Vagina (tissue), 2 donors: ENCODE results near the gene PDE2A.

Source experiments
- CTCF ChIP-seq, 3 experiments: fragments of 450-650 bp in 2 of 3; fragments of 200-600 bp in 1 of 3; sonication (generic) in 1 of 3; IDR thresholded peaks; one replicate each; pipeline ENCODE4 v1.5.1; 2017 to 2019; ENCODE audit warnings: antibody characterized with exemption in 3 of 3, mild to moderate bottlenecking in 2 of 3, moderate library complexity in 2 of 3
- POLR2A ChIP-seq, 2 donors: fragments of 450-650 bp; IDR thresholded peaks; one replicate each; pipeline ENCODE4 v1.6.1; 2017; ENCODE audit warnings: antibody characterized with exemption in 2 of 2, mild to moderate bottlenecking in 2 of 2, moderate library complexity in 2 of 2
- POLR2AphosphoS5 ChIP-seq, 2 donors: sonication (generic); formaldehyde crosslinking; IDR thresholded peaks; one replicate each; pipeline ENCODE4 v1.9.0; 2017; ENCODE audit warnings: antibody characterized with exemption in 2 of 2, mild to moderate bottlenecking in 2 of 2, low read depth in 1 of 2; ENCODE audit not compliant: insufficient read depth in 1 of 2

DNA sequence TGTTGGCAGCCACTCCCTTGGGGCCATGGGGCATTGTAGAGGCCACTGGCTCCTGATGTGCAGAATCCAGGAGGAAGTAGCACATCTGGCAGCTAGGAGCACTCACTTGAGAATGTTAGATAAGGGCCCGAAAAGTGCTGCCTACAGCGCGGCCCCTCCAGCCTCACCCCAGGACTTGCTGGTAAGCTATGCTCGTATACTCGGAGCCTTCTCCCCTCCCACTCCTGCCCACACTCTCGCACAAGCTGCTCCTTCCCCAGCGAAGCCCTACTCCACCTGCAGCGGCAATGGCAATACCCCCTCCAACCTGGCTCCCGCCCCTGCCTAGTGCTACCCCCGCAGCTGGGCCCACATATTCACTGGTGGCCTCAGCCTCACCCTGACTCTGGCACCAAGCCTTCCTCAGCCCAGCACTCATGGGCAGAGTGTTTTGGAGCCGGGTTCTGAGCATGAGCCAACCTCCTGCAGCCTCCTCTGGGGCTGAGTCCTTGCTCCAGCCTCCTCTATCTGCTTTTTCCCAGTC, 47.7 kb downstream of the PDE2A start:
- no peak for TF ChIP-seq POLR2A (IDR thresholded peaks at IDR 0.05)
- TF ChIP-seq CTCF (IDR thresholded peaks at IDR 0.05) = no peak
- no peak for TF ChIP-seq POLR2AphosphoS5 (IDR thresholded peaks at IDR 0.05; ENCODE audit: insufficient read depth in 1 of 2, low read depth in 1 of 2)
